ENCODE measurements around the gene HEXIM1. TPM values are rescaled to one million over a fixed set of nuclear protein-coding genes. Genes with fewer than 3 reads are reported as not detected.
A peak's percentile ranks its signal among the peaks of the same experiment; 100 is the strongest.

HEXIM1 gene
- total RNA-seq, 1 experiment from 2014 or later: 29.6 TPM

DNA sequence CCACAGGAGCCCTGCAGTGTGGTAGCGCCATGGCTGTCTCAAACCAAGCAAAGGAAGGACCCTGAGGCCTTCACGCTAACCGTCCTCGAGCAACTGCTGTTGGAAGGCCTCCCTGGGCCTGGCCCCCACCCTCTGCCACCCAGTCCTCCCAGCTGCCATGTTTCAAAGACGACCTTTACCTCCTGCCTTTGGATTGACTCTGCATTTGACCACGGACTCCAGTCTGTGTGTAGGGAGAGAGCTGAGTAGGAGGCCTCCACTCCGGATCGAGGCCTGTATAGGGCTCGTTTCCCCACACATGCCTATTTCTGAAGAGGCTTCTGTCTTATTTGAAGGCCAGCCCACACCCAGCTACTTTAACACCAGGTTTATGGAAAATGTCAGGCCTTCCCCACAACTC lies 40.2 kb upstream of the HEXIM1 start:
- Mint-ChIP-seq H3K4me1 (no peaks in the 10 kb centered on the region), H3K27ac (peak overlapping the region; percentile 65), H3K9me3 (no peaks in the 10 kb centered on the region), H3K4me3 (no peak overlapping the region), H3K36me3 (peaks cover 41% of the 10 kb centered on the region), H3K27me3 (ENCODE audit: low read depth) (no peaks in the 10 kb centered on the region)
- no peak for DNase-seq (ENCODE audit: low spot score)
- POLR2A ChIA-PET: no interaction called here
- ATAC-seq: no peak
- no peak for TF ChIP-seq EMX1 (CRISPR knock-in tag; IDR thresholded peaks at IDR 0.05)
- TF ChIP-seq ATF1 (CRISPR knock-in tag; IDR thresholded peaks at IDR 0.05): no peak
- no peak for TF ChIP-seq FOXK1 (CRISPR knock-in tag; IDR thresholded peaks at IDR 0.05)
- no peak for TF ChIP-seq ZNF219 (CRISPR knock-in tag; IDR thresholded peaks at IDR 0.05; ENCODE audit: borderline replicate concordance)
- TF ChIP-seq, protein P1, sequence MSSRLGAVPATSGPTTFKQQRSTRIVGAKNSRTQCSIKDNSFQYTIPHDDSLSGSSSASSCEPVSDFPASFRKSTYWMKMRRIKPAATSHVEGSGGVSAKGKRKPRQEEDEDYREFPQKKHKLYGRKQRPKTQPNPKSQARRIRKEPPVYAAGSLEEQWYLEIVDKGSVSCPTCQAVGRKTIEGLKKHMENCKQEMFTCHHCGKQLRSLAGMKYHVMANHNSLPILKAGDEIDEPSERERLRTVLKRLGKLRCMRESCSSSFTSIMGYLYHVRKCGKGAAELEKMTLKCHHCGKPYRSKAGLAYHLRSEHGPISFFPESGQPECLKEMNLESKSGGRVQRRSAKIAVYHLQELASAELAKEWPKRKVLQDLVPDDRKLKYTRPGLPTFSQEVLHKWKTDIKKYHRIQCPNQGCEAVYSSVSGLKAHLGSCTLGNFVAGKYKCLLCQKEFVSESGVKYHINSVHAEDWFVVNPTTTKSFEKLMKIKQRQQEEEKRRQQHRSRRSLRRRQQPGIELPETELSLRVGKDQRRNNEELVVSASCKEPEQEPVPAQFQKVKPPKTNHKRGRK (CRISPR knock-in tag; IDR thresholded peaks at IDR 0.05; ENCODE audit: borderline replicate concordance): no peak
- TF ChIP-seq, protein P2, sequence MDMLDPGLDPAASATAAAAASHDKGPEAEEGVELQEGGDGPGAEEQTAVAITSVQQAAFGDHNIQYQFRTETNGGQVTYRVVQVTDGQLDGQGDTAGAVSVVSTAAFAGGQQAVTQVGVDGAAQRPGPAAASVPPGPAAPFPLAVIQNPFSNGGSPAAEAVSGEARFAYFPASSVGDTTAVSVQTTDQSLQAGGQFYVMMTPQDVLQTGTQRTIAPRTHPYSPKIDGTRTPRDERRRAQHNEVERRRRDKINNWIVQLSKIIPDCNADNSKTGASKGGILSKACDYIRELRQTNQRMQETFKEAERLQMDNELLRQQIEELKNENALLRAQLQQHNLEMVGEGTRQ (CRISPR knock-in tag; IDR thresholded peaks at IDR 0.05): no peak
- TF ChIP-seq, protein P3, sequence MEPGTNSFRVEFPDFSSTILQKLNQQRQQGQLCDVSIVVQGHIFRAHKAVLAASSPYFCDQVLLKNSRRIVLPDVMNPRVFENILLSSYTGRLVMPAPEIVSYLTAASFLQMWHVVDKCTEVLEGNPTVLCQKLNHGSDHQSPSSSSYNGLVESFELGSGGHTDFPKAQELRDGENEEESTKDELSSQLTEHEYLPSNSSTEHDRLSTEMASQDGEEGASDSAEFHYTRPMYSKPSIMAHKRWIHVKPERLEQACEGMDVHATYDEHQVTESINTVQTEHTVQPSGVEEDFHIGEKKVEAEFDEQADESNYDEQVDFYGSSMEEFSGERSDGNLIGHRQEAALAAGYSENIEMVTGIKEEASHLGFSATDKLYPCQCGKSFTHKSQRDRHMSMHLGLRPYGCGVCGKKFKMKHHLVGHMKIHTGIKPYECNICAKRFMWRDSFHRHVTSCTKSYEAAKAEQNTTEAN (CRISPR knock-in tag; IDR thresholded peaks at IDR 0.05): no peak
- TF ChIP-seq, protein P4, sequence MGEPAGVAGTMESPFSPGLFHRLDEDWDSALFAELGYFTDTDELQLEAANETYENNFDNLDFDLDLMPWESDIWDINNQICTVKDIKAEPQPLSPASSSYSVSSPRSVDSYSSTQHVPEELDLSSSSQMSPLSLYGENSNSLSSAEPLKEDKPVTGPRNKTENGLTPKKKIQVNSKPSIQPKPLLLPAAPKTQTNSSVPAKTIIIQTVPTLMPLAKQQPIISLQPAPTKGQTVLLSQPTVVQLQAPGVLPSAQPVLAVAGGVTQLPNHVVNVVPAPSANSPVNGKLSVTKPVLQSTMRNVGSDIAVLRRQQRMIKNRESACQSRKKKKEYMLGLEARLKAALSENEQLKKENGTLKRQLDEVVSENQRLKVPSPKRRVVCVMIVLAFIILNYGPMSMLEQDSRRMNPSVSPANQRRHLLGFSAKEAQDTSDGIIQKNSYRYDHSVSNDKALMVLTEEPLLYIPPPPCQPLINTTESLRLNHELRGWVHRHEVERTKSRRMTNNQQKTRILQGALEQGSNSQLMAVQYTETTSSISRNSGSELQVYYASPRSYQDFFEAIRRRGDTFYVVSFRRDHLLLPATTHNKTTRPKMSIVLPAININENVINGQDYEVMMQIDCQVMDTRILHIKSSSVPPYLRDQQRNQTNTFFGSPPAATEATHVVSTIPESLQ (CRISPR knock-in tag; IDR thresholded peaks at IDR 0.05): no peak
- TF ChIP-seq, protein P5, sequence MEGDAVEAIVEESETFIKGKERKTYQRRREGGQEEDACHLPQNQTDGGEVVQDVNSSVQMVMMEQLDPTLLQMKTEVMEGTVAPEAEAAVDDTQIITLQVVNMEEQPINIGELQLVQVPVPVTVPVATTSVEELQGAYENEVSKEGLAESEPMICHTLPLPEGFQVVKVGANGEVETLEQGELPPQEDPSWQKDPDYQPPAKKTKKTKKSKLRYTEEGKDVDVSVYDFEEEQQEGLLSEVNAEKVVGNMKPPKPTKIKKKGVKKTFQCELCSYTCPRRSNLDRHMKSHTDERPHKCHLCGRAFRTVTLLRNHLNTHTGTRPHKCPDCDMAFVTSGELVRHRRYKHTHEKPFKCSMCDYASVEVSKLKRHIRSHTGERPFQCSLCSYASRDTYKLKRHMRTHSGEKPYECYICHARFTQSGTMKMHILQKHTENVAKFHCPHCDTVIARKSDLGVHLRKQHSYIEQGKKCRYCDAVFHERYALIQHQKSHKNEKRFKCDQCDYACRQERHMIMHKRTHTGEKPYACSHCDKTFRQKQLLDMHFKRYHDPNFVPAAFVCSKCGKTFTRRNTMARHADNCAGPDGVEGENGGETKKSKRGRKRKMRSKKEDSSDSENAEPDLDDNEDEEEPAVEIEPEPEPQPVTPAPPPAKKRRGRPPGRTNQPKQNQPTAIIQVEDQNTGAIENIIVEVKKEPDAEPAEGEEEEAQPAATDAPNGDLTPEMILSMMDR (IDR thresholded peaks at IDR 0.05): no peak
- CTCF ChIA-PET: interaction anchor here (1.4 to 3.4 kb wide), 4 partner anchors 9 to 27 kb away, joined by 5 to 26 read pairs (median 16); partner anchors contain the start of genes ACBD4 and PLCD3

DNA sequence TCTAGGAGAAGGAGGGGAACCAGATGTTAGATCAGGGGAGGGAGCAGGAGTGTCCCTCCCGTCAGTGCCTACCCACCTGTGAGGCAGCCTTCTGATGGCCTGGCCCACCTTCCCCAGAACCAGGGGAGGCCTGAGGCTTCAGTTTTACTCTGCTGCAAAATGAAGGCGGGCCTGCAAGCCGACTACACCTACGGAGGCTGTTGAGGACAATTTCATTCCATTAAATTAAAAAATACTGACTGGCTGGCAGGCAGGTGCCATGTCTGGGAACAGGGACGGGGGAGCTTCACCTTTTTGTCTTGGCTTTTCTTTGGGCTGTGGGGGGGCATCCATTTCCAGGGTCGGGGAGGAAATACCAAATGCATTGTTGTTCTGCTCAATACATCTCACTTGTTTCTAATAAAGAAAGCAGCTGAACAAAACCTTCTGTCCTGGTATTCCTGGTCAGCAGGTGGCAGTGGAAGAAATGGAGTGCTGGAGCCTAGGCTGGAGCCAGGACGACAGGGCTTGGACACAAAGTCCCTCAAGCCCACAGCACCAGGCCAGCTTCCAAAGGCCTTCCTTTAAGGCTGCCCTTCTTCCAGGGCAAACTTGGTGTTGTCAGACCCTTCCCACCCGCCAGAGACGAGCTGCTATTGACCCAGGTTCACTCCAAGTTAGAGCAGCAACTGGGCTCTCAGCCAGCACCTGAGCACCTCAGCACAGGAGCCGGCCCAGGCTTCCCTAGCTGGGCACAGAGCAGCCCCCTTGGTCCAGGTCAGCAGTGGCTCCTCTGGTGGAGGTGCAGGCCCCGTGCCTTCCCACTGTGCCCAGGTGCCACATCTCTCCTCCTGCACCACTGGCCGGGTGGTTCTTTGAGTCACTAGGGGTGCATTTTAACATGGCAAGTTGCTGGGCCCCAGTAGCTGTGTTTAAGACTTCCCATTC lies 39.4 kb upstream of the HEXIM1 start:
- POLR2A ChIA-PET: interaction anchor here (0.6 kb wide), 1 partner anchor 10 kb away, joined by 3 read pairs; no protein-coding TSS in a partner anchor
- H3K4me3 Mint-ChIP-seq: no peak overlapping the region
- H3K9me3 Mint-ChIP-seq: no peaks in the 10 kb centered on the region
- ATAC-seq (no peak), DNase-seq (ENCODE audit: low spot score) (no peak)
- H3K36me3 Mint-ChIP-seq: peaks cover 33% of the 10 kb centered on the region
- no peaks in the 10 kb centered on the region for H3K27me3 Mint-ChIP-seq (ENCODE audit: low read depth)
- CTCF ChIA-PET: interaction anchor here (1.1 to 3.4 kb wide), 5 partner anchors 10 to 46 kb away, joined by 5 to 26 read pairs (median 8); partner anchors contain the start of genes ACBD4 and PLCD3
- no peaks in the 10 kb centered on the region for H3K4me1 Mint-ChIP-seq
- H3K27ac Mint-ChIP-seq: peak overlapping the region; percentile 65; the same call in 1 of the 2 replicates
- TF ChIP-seq NR3C1 (CRISPR knock-in tag; conservative IDR thresholded peaks at IDR 0.05; ENCODE audit: low read depth) (no peak), TEAD4 (CRISPR knock-in tag; IDR thresholded peaks at IDR 0.05) (no peak), ZNF416 (CRISPR knock-in tag; IDR thresholded peaks at IDR 0.05) (no peak), TCF7 (CRISPR knock-in tag; IDR thresholded peaks at IDR 0.05; ENCODE audit: low read depth) (no peak), ZNF232 (CRISPR knock-in tag; IDR thresholded peaks at IDR 0.05) (no peak), GABPB1 (CRISPR knock-in tag; IDR thresholded peaks at IDR 0.05) (no peak), GRHL2 (CRISPR knock-in tag; IDR thresholded peaks at IDR 0.05; ENCODE audit: insufficient replicate concordance, severe bottlenecking) (no peak)
- TF ChIP-seq, protein P6, sequence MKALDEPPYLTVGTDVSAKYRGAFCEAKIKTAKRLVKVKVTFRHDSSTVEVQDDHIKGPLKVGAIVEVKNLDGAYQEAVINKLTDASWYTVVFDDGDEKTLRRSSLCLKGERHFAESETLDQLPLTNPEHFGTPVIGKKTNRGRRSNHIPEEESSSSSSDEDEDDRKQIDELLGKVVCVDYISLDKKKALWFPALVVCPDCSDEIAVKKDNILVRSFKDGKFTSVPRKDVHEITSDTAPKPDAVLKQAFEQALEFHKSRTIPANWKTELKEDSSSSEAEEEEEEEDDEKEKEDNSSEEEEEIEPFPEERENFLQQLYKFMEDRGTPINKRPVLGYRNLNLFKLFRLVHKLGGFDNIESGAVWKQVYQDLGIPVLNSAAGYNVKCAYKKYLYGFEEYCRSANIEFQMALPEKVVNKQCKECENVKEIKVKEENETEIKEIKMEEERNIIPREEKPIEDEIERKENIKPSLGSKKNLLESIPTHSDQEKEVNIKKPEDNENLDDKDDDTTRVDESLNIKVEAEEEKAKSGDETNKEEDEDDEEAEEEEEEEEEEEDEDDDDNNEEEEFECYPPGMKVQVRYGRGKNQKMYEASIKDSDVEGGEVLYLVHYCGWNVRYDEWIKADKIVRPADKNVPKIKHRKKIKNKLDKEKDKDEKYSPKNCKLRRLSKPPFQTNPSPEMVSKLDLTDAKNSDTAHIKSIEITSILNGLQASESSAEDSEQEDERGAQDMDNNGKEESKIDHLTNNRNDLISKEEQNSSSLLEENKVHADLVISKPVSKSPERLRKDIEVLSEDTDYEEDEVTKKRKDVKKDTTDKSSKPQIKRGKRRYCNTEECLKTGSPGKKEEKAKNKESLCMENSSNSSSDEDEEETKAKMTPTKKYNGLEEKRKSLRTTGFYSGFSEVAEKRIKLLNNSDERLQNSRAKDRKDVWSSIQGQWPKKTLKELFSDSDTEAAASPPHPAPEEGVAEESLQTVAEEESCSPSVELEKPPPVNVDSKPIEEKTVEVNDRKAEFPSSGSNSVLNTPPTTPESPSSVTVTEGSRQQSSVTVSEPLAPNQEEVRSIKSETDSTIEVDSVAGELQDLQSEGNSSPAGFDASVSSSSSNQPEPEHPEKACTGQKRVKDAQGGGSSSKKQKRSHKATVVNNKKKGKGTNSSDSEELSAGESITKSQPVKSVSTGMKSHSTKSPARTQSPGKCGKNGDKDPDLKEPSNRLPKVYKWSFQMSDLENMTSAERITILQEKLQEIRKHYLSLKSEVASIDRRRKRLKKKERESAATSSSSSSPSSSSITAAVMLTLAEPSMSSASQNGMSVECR (CRISPR knock-in tag; IDR thresholded peaks at IDR 0.05; ENCODE audit: borderline replicate concordance): no peak
- TF ChIP-seq, protein P7, sequence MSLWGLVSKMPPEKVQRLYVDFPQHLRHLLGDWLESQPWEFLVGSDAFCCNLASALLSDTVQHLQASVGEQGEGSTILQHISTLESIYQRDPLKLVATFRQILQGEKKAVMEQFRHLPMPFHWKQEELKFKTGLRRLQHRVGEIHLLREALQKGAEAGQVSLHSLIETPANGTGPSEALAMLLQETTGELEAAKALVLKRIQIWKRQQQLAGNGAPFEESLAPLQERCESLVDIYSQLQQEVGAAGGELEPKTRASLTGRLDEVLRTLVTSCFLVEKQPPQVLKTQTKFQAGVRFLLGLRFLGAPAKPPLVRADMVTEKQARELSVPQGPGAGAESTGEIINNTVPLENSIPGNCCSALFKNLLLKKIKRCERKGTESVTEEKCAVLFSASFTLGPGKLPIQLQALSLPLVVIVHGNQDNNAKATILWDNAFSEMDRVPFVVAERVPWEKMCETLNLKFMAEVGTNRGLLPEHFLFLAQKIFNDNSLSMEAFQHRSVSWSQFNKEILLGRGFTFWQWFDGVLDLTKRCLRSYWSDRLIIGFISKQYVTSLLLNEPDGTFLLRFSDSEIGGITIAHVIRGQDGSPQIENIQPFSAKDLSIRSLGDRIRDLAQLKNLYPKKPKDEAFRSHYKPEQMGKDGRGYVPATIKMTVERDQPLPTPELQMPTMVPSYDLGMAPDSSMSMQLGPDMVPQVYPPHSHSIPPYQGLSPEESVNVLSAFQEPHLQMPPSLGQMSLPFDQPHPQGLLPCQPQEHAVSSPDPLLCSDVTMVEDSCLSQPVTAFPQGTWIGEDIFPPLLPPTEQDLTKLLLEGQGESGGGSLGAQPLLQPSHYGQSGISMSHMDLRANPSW (CRISPR knock-in tag; conservative IDR thresholded peaks at IDR 0.05; ENCODE audit: low read depth): no peak
